Right lobe of liver (tissue), 4 donors: ENCODE data around the gene EDN1.

Source experiments
- POLR2A ChIP-seq: fragments of 450-650 bp; IDR thresholded peaks from one replicate; pipeline ENCODE4 v1.6.1; 2017; ENCODE audit warnings: antibody characterized with exemption, mild to moderate bottlenecking
- TF ChIP-seq, protein P1 (sequence below), 4 donors: fragments of 200-600 bp in 3 of 4; fragments of 450-650 bp in 1 of 4; IDR thresholded peaks; one replicate each; pipeline versions ENCODE4 v1.5.1 to v1.8.0; 2016 to 2022; ENCODE audit warnings: antibody characterized with exemption in 4 of 4, mild to moderate bottlenecking in 2 of 4
- donor health status: DM: no; HTN: no; CAD: no.
- donor health status: DM: no; HTN: no; CAD: no.
- donor health status: DM: no; HTN: yes; CAD: no.

GRCh38 chr6:12304487-12304886 lies 14.3 kb downstream of the EDN1 start:
- no peak for TF ChIP-seq POLR2A
- TF ChIP-seq, protein P1, sequence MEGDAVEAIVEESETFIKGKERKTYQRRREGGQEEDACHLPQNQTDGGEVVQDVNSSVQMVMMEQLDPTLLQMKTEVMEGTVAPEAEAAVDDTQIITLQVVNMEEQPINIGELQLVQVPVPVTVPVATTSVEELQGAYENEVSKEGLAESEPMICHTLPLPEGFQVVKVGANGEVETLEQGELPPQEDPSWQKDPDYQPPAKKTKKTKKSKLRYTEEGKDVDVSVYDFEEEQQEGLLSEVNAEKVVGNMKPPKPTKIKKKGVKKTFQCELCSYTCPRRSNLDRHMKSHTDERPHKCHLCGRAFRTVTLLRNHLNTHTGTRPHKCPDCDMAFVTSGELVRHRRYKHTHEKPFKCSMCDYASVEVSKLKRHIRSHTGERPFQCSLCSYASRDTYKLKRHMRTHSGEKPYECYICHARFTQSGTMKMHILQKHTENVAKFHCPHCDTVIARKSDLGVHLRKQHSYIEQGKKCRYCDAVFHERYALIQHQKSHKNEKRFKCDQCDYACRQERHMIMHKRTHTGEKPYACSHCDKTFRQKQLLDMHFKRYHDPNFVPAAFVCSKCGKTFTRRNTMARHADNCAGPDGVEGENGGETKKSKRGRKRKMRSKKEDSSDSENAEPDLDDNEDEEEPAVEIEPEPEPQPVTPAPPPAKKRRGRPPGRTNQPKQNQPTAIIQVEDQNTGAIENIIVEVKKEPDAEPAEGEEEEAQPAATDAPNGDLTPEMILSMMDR (IDR thresholded peaks at IDR 0.05), result no peak
